ACHN (cell line): ENCODE data around the gene NFIX.

Experiments used
- DNase-seq: peaks from one replicate; pipeline ENCODE4 v3.0.0-alpha.2; 2015
- in situ Hi-C: cut with HindIII; loops from 2 replicates; pipeline ENCODE4 v1.10.0; 2017; ENCODE audit warnings: low sequenced_read_pairs, low pct_ligation_motif_present, low pct_unique_long_range_greater_than_20kb

The NFIX gene

GRCh38 chr19:13091400-13092157 is 96.3 kb downstream of the NFIX start:
- in situ Hi-C loops, result no loop called here
- DNase-seq, result no peak

GRCh38 chr19:13092158-13092543 is 96.9 kb downstream of the NFIX start:
- no peak for DNase-seq
- in situ Hi-C loops, result no loop called here

GRCh38 chr19:13092606-13093235 is 97.4 kb downstream of the NFIX start:
- in situ Hi-C loops, result no loop called here
- DNase-seq, result peak; percentile 44

- DNase-seq, result peak; percentile 73
- in situ Hi-C loops, result no loop called here
Measured at GRCh38 chr19:13093407-13094105, 98.3 kb downstream of the NFIX start.

GRCh38 chr19:13094106-13094504 is 98.8 kb downstream of the NFIX start:
- no peak for DNase-seq

GRCh38 chr19:13094771-13095392 is 99.6 kb downstream of the NFIX start:
- in situ Hi-C loops, result no loop called here

More at GRCh38 chr19:13094106-13094504, 98.8 kb downstream of the NFIX start:
- in situ Hi-C loops, result no loop called here

GRCh38 chr19:13095393-13095784 is 100.1 kb downstream of the NFIX start:
- DNase-seq, result no peak
- in situ Hi-C loops, result no loop called here

More at GRCh38 chr19:13094771-13095392, 99.6 kb downstream of the NFIX start:
- DNase-seq, result no peak

GRCh38 chr19:13095934-13096927 is 101.0 kb downstream of the NFIX start:
- in situ Hi-C loops, result no loop called here
- no peak for DNase-seq

GRCh38 chr19:13097033-13097462 is 101.8 kb downstream of the NFIX start:
- DNase-seq, result no peak
- in situ Hi-C loops, result no loop called here

GRCh38 chr19:13097463-13098258 is 102.4 kb downstream of the NFIX start:
- no peak for DNase-seq
- in situ Hi-C loops, result no loop called here

GRCh38 chr19:13098277-13099072 is 103.2 kb downstream of the NFIX start:
- no peak for DNase-seq
- in situ Hi-C loops, result no loop called here

GRCh38 chr19:13099073-13099999 is 104.1 kb downstream of the NFIX start:
- in situ Hi-C loops, result no loop called here
- no peak for DNase-seq

GRCh38 chr19:13100031-13100588 is 104.8 kb downstream of the NFIX start:
- in situ Hi-C loops, result no loop called here
- DNase-seq, result no peak

GRCh38 chr19:13100841-13101589 is 105.7 kb downstream of the NFIX start:
- in situ Hi-C loops, result no loop called here
- no peak for DNase-seq
